IMR-90 (cell line): ENCODE results near the gene ALOX15B. TPM values are rescaled to one million over a fixed set of nuclear protein-coding genes. Genes with fewer than 3 reads are reported as not detected.

Source experiments
- ATAC-seq: fragments of 200-7000 bp; cut with Tn5 transposase; 2 replicates; pipeline ENCODE4 v1.9.1; 2020; ENCODE audit warnings: low read depth, mild to moderate bottlenecking, moderate library complexity
- BruUV-seq: library from RNA; stranded (reverse); fragments of 400-500 nt; replicated peaks from 2 replicates; lab custom pipeline; 2021; lab: Mats Ljungman, UMichigan
- CTCF ChIA-PET: fragments of 300-600 bp; formaldehyde crosslinking; extraction: SDS; loops from one replicate; lab custom pipeline; 2021; ENCODE audit warnings: antibody characterized with exemption; lab: Yijun Ruan, JAX
- POLR2A ChIA-PET: fragments of 300-600 bp; sonication (Branson Sonifier 250); formaldehyde crosslinking; loops from one replicate; lab custom pipeline; 2022; ENCODE audit warnings: antibody characterized with exemption; ENCODE audit not compliant: unreplicated experiment; lab: Charles Lee
- DNase-seq: peaks from one replicate; pipeline ENCODE4 v3.0.0; 2013
- H2AFZ ChIP-seq: replicated peaks from 2 replicates; pipeline ENCODE3; 2013; ENCODE audit warnings: low read length, mild to moderate bottlenecking; ENCODE audit not compliant: poor library complexity
- H2AK5ac ChIP-seq: 2 replicates; pipeline ENCODE4 v1.6.1; 2013; ENCODE audit warnings: low read depth, low read length, inconsistent platforms
- H2AK9ac ChIP-seq: replicated peaks from 2 replicates; pipeline ENCODE3; 2013; ENCODE audit warnings: mild to moderate bottlenecking, low read depth, low read length, moderate library complexity; ENCODE audit not compliant: poor library complexity
- H2BK120ac ChIP-seq: 2 replicates; pipeline ENCODE4 v1.6.1; 2013; ENCODE audit warnings: low read depth, low read length, inconsistent platforms
- H2BK15ac ChIP-seq: 3 replicates; pipeline ENCODE4 v1.6.1; 2013; ENCODE audit warnings: low read depth, low read length, inconsistent platforms
- H2BK20ac ChIP-seq: 2 replicates; pipeline ENCODE4 v1.6.1; 2013; ENCODE audit warnings: low read depth, mild to moderate bottlenecking, inconsistent platforms, low read length, moderate library complexity
- H2BK5ac ChIP-seq: 2 replicates; pipeline ENCODE4 v1.6.1; 2013; ENCODE audit warnings: mild to moderate bottlenecking, low read depth, low read length, inconsistent platforms; ENCODE audit not compliant: poor library complexity, severe bottlenecking
- H3K14ac ChIP-seq: replicated peaks from 2 replicates; pipeline ENCODE4 v1.6.1; 2013; ENCODE audit warnings: low read depth, low read length, inconsistent platforms
- H3K18ac ChIP-seq: 2 replicates; pipeline ENCODE4 v1.6.1; 2013; ENCODE audit warnings: low read depth, low read length, control low read depth
- H3K23ac ChIP-seq: 2 replicates; pipeline ENCODE4 v1.6.1; 2013; ENCODE audit warnings: low read depth, low read length, inconsistent platforms
- H3K27ac ChIP-seq: 2 replicates; pipeline ENCODE4 v1.5.1; 2013; ENCODE audit warnings: mild to moderate bottlenecking, control low read depth, low read length; ENCODE audit not compliant: insufficient read depth
- H3K27me3 ChIP-seq: 2 replicates; pipeline ENCODE4 v1.6.1; 2013; ENCODE audit warnings: low read length; ENCODE audit not compliant: control insufficient read depth, insufficient read depth
- H3K36me3 ChIP-seq: 2 replicates; pipeline ENCODE4 v1.6.1; 2013; ENCODE audit warnings: low read length, mixed read lengths; ENCODE audit not compliant: control insufficient read depth, insufficient read depth
- H3K4ac ChIP-seq: 2 replicates; pipeline ENCODE4 v1.6.1; 2013; ENCODE audit warnings: low read depth, low read length, inconsistent platforms
- H3K4me1 ChIP-seq: 2 replicates; pipeline ENCODE4 v1.6.1; 2013; ENCODE audit warnings: low read length, mixed read lengths; ENCODE audit not compliant: control insufficient read depth, insufficient read depth
- H3K4me2 ChIP-seq: 2 replicates; pipeline ENCODE4 v1.6.1; 2013; ENCODE audit warnings: low read depth, mild to moderate bottlenecking, control low read depth, low read length, moderate library complexity
- H3K4me3 ChIP-seq: 2 replicates; pipeline ENCODE4 v1.5.1; 2013; ENCODE audit warnings: low read depth, mild to moderate bottlenecking, control low read depth, low read length, moderate library complexity; ENCODE audit not compliant: insufficient read depth
- H3K56ac ChIP-seq: 2 replicates; pipeline ENCODE4 v1.6.1; 2013; ENCODE audit warnings: low read length, inconsistent platforms; ENCODE audit not compliant: insufficient read depth; ENCODE audit errors: extremely low read depth
- H3K79me1 ChIP-seq, 2 experiments: 2 replicates each; pipeline ENCODE4 v1.6.1; 2013; ENCODE audit warnings: low read length in 2 of 2, inconsistent platforms in 1 of 2, low read depth in 1 of 2
- H3K9ac ChIP-seq: 2 replicates; pipeline ENCODE4 v1.6.1; 2013; ENCODE audit warnings: low read depth, low read length, control low read depth
- H3K9me1 ChIP-seq: 2 replicates; pipeline ENCODE4 v1.6.1; 2013; ENCODE audit warnings: low read length, inconsistent platforms; ENCODE audit not compliant: insufficient read depth
- H3K9me3 ChIP-seq: 2 replicates; pipeline ENCODE4 v1.6.1; 2013; ENCODE audit warnings: low read length; ENCODE audit not compliant: control insufficient read depth, insufficient read depth
- H4K20me1 ChIP-seq: 2 replicates; pipeline ENCODE4 v1.6.1; 2013; ENCODE audit warnings: low read length, inconsistent platforms; ENCODE audit not compliant: insufficient read depth
- H4K5ac ChIP-seq: 2 replicates; pipeline ENCODE4 v1.6.1; 2013; ENCODE audit warnings: mild to moderate bottlenecking, low read depth, low read length, control low read depth
- H4K8ac ChIP-seq, 2 experiments: 2 replicates each; pipeline ENCODE4 v1.6.1; 2013; ENCODE audit warnings: low read depth in 2 of 2, low read length in 2 of 2, control low read depth in 1 of 2, inconsistent platforms in 1 of 2
- H4K91ac ChIP-seq: 2 replicates; pipeline ENCODE4 v1.6.1; 2013; ENCODE audit warnings: low read depth, low read length, inconsistent platforms; ENCODE audit not compliant: insufficient read depth
- CEBPB ChIP-seq: IDR thresholded peaks from 2 replicates; pipeline ENCODE4 v1.6.1; 2012; ENCODE audit warnings: low read depth, low read length, improper control_type of control experiment
- RCOR1 ChIP-seq: IDR thresholded peaks from 2 replicates; pipeline ENCODE4 v1.6.1; 2012; ENCODE audit warnings: mild to moderate bottlenecking, low read length, improper control_type of control experiment; ENCODE audit not compliant: insufficient replicate concordance
- WGBS, 2 experiments: methylation state at CpG; one replicate each; pipeline versions ENCODE4 v1.1.5 to v1.1.7; 2013; ENCODE audit warnings: missing lambda C conversion rate in 2 of 2; ENCODE audit not compliant: insufficient read length in 1 of 2; ENCODE audit errors: extremely low coverage in 2 of 2; 5-methylcytosine and 5-hydroxymethylcytosine counted together
- dilution Hi-C: fragments of 300-500 bp; cut with HindIII; formaldehyde crosslinking; loops from one replicate; pipeline ENCODE4 v1.14.3; 2018; ENCODE audit warnings: low sequenced_read_pairs; ENCODE audit not compliant: unreplicated experiment
- in situ Hi-C: fragments of 300-500 bp; cut with MboI; formaldehyde crosslinking; loops from 3 replicates; pipeline ENCODE4 v1.14.3; 2019; ENCODE audit warnings: low sequenced_read_pairs, inconsistent platforms, mixed read lengths
- intact Hi-C: fragments of 100-400 bp; cut with micrococcal nuclease; formaldehyde crosslinking; loops from 2 replicates; pipeline ENCODE4 v1.10.0; 2022
- polyA plus RNA-seq, 3 experiments: library from polyadenylated mRNA; depleted of rRNA; stranded (reverse); fragments of >200 nt; gene quantifications; 2 replicates each; pipeline ENCODE4 v1.2.3, GENCODE V29; 2012; ENCODE audit warnings: low replicate concordance in 1 of 3
- total RNA-seq: library from RNA; depleted of rRNA; stranded (reverse); fragments of >200 nt; gene quantifications from 2 replicates; pipeline ENCODE4 v1.2.3, GENCODE V29; 2012
- TF ChIP-seq, protein P1 (sequence below): fragments of 150-350 bp; IDR thresholded peaks from 2 replicates; pipeline ENCODE4 v1.6.1; 2017; ENCODE audit warnings: mild to moderate bottlenecking, antibody characterized with exemption, low read length, low read depth

Gene ALOX15B
- total and polyA plus RNA-seq, 2 of the 4 experiments (the other 2 are of a cell fraction): not detected

DNA sequence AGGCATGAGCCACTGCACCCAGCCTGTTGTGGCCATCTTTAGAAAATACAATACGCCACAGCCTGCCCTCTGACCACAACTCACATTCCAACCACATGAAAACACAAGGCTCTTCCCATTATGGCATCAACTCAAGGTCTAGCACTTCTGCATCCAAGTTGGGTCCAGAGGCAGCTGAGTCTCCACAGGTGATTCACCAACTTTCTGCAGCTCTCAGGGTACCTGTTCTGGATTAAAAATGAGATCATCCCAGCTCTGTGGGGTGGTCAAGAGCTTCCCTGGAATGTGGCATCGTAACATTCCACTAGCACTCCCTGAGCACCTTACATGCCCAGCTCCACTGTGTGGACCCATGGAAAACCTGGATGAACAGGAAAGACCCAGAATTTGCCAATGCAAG is 46.3 kb upstream of the ALOX15B start:
- H2BK20ac ChIP-seq: no peak overlapping the region
- no peak overlapping the region for H3K23ac ChIP-seq
- no peak overlapping the region for H3K14ac ChIP-seq
- H3K9me1 ChIP-seq: no peaks in the 10 kb centered on the region
- in situ Hi-C loops: loop anchor here (25.0 kb wide), 1 partner anchor 255 kb away; no protein-coding TSS in a partner anchor
- no peak overlapping the region for H2BK5ac ChIP-seq
- dilution Hi-C loops: no loop called here
- 57% methylated on average over 1 of the region's 2 CpGs; no CpG with 5 or more reads in 1 of the 2 experiments for WGBS, 2 experiments
- no peak overlapping the region for H2BK120ac ChIP-seq
- ATAC-seq (no peak), DNase-seq (peak; percentile 62)
- no peak overlapping the region for H3K4ac ChIP-seq
- intact Hi-C loops: loop anchor here (5.0 kb wide), 1 partner anchor 170 kb away; no protein-coding TSS in a partner anchor
- H3K4me3 ChIP-seq: no peak overlapping the region
- peaks cover 18% of the 10 kb centered on the region for H3K27me3 ChIP-seq
- H2BK15ac ChIP-seq: no peak overlapping the region
- H4K91ac ChIP-seq: no peak overlapping the region
- CTCF ChIA-PET: no interaction called here
- no peaks in the 10 kb centered on the region for H3K79me1 ChIP-seq
- no peak overlapping the region for H2AK9ac ChIP-seq
- H3K18ac ChIP-seq: no peak overlapping the region
- H3K9ac ChIP-seq: no peak overlapping the region
- H3K56ac ChIP-seq: no peak overlapping the region
- no TSS peak for BruUV-seq
- H2AFZ ChIP-seq: no peak overlapping the region
- H2AK5ac ChIP-seq: no peak overlapping the region
- no peak overlapping the region for H4K5ac ChIP-seq
- H4K20me1 ChIP-seq: no peaks in the 10 kb centered on the region
- H3K27ac ChIP-seq: no peak overlapping the region
- no peak for TF ChIP-seq RCOR1
- TF ChIP-seq, protein P1, sequence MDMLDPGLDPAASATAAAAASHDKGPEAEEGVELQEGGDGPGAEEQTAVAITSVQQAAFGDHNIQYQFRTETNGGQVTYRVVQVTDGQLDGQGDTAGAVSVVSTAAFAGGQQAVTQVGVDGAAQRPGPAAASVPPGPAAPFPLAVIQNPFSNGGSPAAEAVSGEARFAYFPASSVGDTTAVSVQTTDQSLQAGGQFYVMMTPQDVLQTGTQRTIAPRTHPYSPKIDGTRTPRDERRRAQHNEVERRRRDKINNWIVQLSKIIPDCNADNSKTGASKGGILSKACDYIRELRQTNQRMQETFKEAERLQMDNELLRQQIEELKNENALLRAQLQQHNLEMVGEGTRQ: no peak
- no peak for TF ChIP-seq CEBPB
- H3K9me3 ChIP-seq: no peaks in the 10 kb centered on the region
- H3K4me1 ChIP-seq: no peaks in the 10 kb centered on the region
- H3K36me3 ChIP-seq: no peaks in the 10 kb centered on the region
- H4K8ac ChIP-seq: no peak overlapping the region
- POLR2A ChIA-PET: no interaction called here
- no peak overlapping the region for H3K4me2 ChIP-seq
